Endometrium (tissue), 2 donors: ENCODE data around the gene EARS2.
"Not testable (repeated sequence)": the region's sequence is repeated elsewhere in the genome, so short reads cannot be mapped to it uniquely, and the experiment has no call there.

Experiments
- FAIRE-seq: peaks from 2 replicates; lab custom pipeline; 2012; peaks lifted over from hg19 to GRCh38; lab: Jason Lieb, UNC
- donor health status: control.
- donor health status: control.

The EARS2 gene

DNA sequence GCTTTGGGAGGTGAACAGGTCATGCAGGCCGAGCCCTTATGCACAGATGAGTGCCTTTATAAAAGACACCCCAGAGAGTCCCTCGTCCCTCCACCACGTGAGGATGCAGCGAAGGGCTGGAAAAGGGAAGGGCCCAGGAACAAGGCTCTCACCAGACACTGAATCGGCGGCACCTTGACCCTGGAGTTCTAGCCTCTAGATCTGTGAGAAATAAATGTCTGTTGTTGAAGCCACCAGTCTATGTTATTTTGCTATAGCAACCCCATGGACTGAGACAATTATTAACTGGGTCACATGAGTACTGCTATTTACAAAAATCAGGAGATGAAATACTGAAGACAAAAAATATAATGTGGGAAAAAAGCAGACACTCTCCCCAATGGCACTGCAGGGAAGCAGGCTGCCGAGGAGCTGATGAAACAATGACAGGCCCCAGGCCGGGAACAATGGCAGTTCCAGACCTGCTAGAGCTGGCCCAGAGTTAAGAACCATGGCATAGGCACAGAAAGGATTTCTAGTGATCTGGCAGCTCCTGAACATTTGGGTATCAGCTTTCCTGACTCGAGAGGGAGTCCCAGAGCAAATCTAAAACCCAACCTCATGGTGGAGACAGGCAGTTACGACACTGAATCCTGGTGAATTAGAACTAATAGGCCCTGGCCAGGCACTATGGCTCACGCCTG lies 29.0 kb downstream of the EARS2 start:
- FAIRE-seq, result no peak

DNA sequence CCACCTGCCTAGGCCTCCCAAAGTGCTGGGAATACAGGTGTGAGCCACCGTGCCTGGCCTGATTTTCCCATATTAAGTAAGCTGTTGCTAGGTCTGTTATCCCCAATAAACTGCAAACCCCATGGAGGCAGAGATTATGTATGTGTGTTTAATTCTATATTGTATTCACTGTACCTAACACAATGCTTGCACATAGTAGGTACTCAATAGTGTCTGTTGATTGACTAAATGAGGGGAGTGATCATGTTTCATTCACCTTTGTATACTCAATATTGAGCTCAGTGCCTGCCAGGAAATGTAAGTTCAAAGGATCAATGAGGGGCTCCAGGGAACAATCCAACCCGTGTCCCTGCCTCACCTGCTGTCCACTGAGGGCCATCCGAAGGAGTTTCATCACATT lies 32.3 kb downstream of the EARS2 start:
- no peak for FAIRE-seq

DNA sequence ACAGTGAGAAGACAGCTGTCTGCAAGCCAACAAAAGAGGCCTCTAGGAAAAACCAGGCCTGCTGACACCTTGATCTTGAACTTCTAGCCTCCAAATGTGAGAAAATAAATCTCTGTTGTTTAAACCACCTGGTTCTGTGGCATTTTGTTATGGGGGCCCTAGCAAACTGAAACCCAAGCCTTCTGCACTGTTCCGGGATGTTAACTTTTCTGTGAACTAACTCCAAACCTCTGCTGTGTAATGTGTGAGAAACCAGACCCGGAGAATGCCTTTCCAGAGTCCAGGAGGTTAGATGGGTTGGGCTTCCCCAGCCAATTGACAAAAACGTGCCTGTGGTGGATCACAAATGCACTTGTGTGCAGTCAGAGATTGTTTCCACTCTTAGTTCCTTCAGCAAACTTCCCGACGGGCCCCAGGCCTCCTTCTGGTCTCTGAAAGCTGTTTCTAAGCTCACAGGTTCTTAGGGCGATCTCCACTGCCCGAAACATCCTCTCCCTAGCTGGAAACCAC lies 33.2 kb downstream of the EARS2 start:
- no peak for FAIRE-seq

DNA sequence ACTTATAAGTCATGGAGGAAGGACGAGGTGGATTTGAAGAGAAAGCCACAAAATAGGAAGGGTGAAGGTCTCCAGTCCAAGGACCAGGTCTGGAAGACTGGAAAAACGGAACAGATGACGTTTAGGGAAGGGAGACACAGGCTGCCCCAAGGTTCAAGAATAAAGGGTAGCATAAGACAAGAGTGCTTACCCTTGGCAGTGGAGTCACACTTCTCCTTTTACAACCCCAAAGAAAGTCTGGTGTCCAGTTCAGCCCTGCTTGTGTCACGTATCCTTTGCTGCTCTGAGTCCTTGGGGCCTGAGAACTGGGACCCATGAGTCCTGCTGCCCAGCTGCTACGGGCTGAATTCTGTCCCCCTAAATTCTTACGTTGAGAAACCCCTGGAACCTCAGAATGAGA lies 33.8 kb downstream of the EARS2 start:
- FAIRE-seq, result no peak

GRCh38 chr16:23521965-23522364 lies 35.2 kb downstream of the EARS2 start:
- FAIRE-seq, result no peak

- no peak for FAIRE-seq
Observed at GRCh38 chr16:23521037-23521743, 36.0 kb downstream of the EARS2 start.

- no peak for FAIRE-seq
Observed at GRCh38 chr16:23520500-23520899, 36.6 kb downstream of the EARS2 start.

- FAIRE-seq, result no peak
Observed at GRCh38 chr16:23519282-23519681, 37.9 kb downstream of the EARS2 start.

DNA sequence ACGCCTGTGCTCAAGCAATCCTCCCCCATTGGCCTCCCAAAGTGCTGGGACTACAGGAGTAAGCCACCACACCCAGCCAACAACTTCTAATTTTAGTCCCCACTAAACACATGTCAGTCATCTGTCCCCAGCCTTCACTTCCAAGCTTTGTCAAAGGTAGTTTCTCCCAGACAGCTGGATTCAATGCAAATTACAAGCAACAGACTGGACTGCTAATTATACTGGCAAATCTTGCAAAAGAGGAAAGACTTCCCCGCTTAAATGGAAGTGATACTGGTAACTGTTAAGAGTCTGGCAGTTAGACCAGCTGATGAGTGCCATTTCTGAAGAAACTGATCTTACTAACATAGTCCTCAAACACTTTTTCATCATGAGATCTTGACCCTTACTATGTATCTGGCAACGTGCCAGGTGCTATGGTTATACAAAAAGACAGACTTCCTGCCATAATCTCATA lies 38.7 kb downstream of the EARS2 start:
- FAIRE-seq, result no peak

GRCh38 chr16:23516366-23517137 lies 40.6 kb downstream of the EARS2 start:
- FAIRE-seq, result no peak

GRCh38 chr16:23515881-23516280 lies 41.3 kb downstream of the EARS2 start:
- no peak for FAIRE-seq

- FAIRE-seq, result no peak
Observed at GRCh38 chr16:23514381-23515152, 42.6 kb downstream of the EARS2 start.

DNA sequence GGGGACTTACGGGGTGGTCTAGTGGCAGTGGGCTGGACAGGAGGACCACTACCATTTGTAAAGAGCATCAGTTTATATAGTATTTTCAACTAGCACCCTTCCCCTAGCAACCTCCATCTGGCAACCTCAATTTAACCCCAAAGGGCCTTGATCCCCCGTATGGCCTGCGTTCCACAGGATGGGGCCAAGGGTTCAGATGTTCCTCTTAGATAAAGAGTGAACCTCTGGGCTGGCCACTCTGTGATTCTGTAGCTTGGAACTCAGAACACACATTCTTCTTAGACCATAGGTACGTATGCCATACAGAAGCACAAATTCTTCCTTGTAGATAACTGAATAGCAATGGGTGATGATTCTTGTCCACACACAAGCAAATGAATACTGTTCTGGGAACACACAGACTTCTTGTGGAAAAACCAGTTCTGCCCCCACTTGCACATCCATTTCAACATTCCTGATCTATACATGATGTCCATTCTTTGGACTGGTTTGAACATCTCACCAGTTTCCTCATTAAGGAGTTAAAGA lies 44.9 kb downstream of the EARS2 start:
- FAIRE-seq, result no peak

- FAIRE-seq, result no peak
Observed at GRCh38 chr16:23511731-23512130, 45.4 kb downstream of the EARS2 start.

GRCh38 chr16:23510915-23511270 lies 46.3 kb downstream of the EARS2 start:
- not testable (repeated sequence) for FAIRE-seq

DNA sequence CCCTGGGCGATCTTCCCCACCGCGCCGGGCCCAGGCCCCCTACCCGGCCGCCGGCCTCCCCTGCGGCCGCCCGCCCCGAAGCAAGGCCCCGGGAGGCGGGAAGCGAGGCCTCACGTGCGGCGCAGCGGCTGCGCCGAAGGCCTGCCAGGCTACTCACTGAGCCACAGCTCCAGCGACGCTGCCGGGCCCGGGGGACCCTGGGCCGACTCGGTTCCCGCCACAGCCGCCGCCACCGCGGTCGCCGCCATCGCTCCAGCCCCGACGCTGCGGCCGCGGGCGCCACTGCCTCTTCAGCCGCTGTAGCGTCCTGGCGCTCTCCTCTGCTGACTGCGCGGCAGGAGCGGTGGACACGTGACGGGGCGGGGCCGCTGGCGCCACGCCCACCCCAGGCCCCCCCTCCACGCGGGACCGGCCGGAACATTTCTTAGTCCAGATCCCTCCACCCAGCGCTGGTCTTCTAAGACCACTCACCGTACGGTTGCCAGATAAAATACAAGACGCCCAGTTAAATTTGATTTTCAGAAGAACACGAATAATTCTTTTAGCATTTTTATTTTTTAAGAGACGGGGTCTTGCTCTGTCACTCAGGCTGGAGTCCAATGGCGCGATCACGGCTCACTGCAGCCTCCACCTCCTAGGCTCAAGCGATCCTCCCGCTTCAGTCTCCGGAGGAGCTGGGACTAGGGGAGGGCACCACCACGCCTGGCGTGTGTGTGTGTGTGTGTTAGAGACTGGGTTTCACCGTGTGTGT lies 46.8 kb downstream of the EARS2 start, which contains the start of gene GGA2:
Gene GGA2 (minus strand): TSS at position 331 of the 751 bp plus-strand sequence. CDS start 83 bp downstream, at position 248.
- FAIRE-seq, result no peak

DNA sequence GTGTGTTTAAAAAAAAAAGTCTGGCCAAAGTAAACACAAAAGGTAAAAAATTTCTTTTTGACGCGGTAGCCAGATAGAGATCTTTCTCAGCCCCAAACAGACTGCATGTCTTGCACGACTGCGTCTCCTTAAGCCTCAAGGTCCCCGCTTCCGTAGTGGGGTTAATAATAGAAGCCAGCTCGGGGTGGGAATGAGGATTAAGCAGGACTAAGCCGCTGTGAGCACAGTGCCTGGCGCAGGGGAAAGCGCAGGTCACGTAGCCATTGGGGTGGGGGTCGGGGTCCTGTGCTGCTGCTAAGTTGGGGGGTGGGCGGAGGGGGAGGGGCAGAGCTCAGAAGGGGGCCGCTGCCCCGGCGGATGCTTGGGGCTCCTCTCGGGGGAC lies 47.4 kb downstream of the EARS2 start:
- FAIRE-seq, result no peak

- FAIRE-seq, result no peak
Observed at GRCh38 chr16:23509441-23509754, 47.8 kb downstream of the EARS2 start.

- no peak for FAIRE-seq
Observed at GRCh38 chr16:23508589-23509440, 48.3 kb downstream of the EARS2 start.

GRCh38 chr16:23506606-23506994 lies 50.5 kb downstream of the EARS2 start:
- no peak for FAIRE-seq
